CD1c-positive myeloid dendritic cell (primary cell): ENCODE data around the gene HAPLN3.
A peak's percentile ranks its signal among the peaks of the same experiment; 100 is the strongest.

Source experiments
- DNase-seq: peaks from one replicate; pipeline ENCODE4 v3.0.0-alpha.2; 2016; ENCODE audit errors: extremely low spot score

The HAPLN3 gene

GRCh38 chr15:88860212-88860611 lies 35.1 kb downstream of the HAPLN3 start:
- DNase-seq: no peak

- DNase-seq: no peak
These were observed 35.8 kb downstream of the HAPLN3 start for GRCh38 chr15:88859550-88859949.

- DNase-seq: no peak
These were observed 36.4 kb downstream of the HAPLN3 start for GRCh38 chr15:88858934-88859333.

- DNase-seq: no peak
These were observed 42.9 kb downstream of the HAPLN3 start for GRCh38 chr15:88852476-88852875.

- no peak for DNase-seq
These were observed 45.8 kb downstream of the HAPLN3 start for GRCh38 chr15:88849376-88850072.

- DNase-seq: no peak
These were observed 47.1 kb downstream of the HAPLN3 start for GRCh38 chr15:88848203-88848602.

- DNase-seq: no peak
These were observed 48.2 kb downstream of the HAPLN3 start for GRCh38 chr15:88847144-88847543.

- no peak for DNase-seq
These were observed 49.7 kb downstream of the HAPLN3 start for GRCh38 chr15:88845616-88846015.

GRCh38 chr15:88844749-88845386 lies 50.5 kb downstream of the HAPLN3 start:
- DNase-seq: no peak

- DNase-seq: no peak
These were observed 52.0 kb downstream of the HAPLN3 start for GRCh38 chr15:88843334-88843733.

- DNase-seq: no peak
These were observed 53.2 kb downstream of the HAPLN3 start for GRCh38 chr15:88842156-88842555.

- DNase-seq: no peak
These were observed 54.1 kb downstream of the HAPLN3 start for GRCh38 chr15:88841236-88841635.

- no peak for DNase-seq
These were observed 55.4 kb downstream of the HAPLN3 start for GRCh38 chr15:88839961-88840360.

GRCh38 chr15:88839146-88839545 lies 56.2 kb downstream of the HAPLN3 start:
- no peak for DNase-seq

GRCh38 chr15:88838667-88839066 lies 56.7 kb downstream of the HAPLN3 start:
- DNase-seq: no peak

- no peak for DNase-seq
These were observed 59.7 kb downstream of the HAPLN3 start for GRCh38 chr15:88835646-88836045.

GRCh38 chr15:88835119-88835518 lies 60.2 kb downstream of the HAPLN3 start:
- no peak for DNase-seq

GRCh38 chr15:88834211-88834812 lies 61.0 kb downstream of the HAPLN3 start:
- DNase-seq: peak; percentile 2

- DNase-seq: no peak
These were observed 61.6 kb downstream of the HAPLN3 start for GRCh38 chr15:88833731-88834100.

- no peak for DNase-seq
These were observed 62.3 kb downstream of the HAPLN3 start for GRCh38 chr15:88832820-88833730.

- no peak for DNase-seq
These were observed 65.3 kb downstream of the HAPLN3 start for GRCh38 chr15:88830016-88830415.

- DNase-seq: no peak
These were observed 66.6 kb downstream of the HAPLN3 start for GRCh38 chr15:88828791-88829190.
